ENCODE results near the gene SLC25A18.

- no peak for TF ChIP-seq GATA2 (IDR thresholded peaks at IDR 0.05; ENCODE audit: low read depth, low read length)
- TF ChIP-seq GATA3 (IDR thresholded peaks at IDR 0.05; ENCODE audit: low read depth, low read length): no peak
Measured at GRCh38 chr22:17513612-17514011, 49.7 kb upstream of the SLC25A18 start.
